ENCODE measurements around the gene BNC1.

The BNC1 gene

DNA sequence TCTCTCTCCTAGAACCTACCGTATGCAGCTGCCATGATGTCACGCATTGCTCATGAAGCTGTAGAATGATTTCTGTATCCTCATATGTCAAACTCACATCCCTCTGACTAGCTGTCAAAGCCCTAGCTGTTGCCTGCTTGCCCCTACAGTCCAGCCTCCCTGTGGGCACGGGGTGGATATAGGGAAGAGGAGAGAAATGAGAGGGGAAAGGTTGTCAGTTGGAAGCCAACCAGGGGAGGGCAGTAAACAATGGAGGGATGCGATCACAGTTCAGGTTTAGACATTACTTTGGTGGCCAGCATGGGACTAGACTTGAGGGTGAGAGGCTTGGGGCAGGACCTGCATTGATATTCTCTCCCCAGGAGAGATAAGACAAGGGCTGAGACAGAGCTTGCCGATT lies 75.1 kb downstream of the BNC1 start:
- H3K4me3 ChIP-seq (ENCODE audit: low read depth, low read length) = no peak overlapping the region
- no peak for DNase-seq (ENCODE audit: low read depth)
- TF ChIP-seq, protein P1, sequence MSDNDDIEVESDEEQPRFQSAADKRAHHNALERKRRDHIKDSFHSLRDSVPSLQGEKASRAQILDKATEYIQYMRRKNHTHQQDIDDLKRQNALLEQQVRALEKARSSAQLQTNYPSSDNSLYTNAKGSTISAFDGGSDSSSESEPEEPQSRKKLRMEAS (IDR thresholded peaks at IDR 0.05; ENCODE audit: low read depth, low read length) = no peak
- TF ChIP-seq POLR2A (IDR thresholded peaks at IDR 0.05; ENCODE audit: extremely low read depth, insufficient read length) = no peak
- TF ChIP-seq, protein P2, sequence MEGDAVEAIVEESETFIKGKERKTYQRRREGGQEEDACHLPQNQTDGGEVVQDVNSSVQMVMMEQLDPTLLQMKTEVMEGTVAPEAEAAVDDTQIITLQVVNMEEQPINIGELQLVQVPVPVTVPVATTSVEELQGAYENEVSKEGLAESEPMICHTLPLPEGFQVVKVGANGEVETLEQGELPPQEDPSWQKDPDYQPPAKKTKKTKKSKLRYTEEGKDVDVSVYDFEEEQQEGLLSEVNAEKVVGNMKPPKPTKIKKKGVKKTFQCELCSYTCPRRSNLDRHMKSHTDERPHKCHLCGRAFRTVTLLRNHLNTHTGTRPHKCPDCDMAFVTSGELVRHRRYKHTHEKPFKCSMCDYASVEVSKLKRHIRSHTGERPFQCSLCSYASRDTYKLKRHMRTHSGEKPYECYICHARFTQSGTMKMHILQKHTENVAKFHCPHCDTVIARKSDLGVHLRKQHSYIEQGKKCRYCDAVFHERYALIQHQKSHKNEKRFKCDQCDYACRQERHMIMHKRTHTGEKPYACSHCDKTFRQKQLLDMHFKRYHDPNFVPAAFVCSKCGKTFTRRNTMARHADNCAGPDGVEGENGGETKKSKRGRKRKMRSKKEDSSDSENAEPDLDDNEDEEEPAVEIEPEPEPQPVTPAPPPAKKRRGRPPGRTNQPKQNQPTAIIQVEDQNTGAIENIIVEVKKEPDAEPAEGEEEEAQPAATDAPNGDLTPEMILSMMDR (IDR thresholded peaks at IDR 0.05; ENCODE audit: low read depth, low read length) = no peak
- TF ChIP-seq MYC (IDR thresholded peaks at IDR 0.05; ENCODE audit: low read depth, low read length) = no peak

DNA sequence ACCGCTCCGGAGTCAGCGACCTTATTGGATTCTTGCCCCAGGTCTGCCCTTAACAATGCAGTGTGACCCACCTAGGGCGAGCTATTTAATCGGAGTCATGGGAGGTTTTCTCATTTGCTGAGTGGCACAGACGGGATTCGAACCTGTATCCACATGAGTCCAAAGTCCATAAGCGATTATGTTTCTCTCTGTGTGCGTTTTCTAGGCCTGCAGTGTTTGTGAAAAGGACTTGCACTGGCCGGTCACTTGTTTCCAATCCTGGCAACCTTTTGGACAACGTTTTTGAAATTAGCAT lies 76.2 kb downstream of the BNC1 start:
- no peak for DNase-seq (ENCODE audit: low read depth)
- H3K4me3 ChIP-seq (ENCODE audit: low read depth, low read length) = no peak overlapping the region
- TF ChIP-seq POLR2A (IDR thresholded peaks at IDR 0.05; ENCODE audit: extremely low read depth, insufficient read length) = no peak
- TF ChIP-seq, protein P1 (IDR thresholded peaks at IDR 0.05; ENCODE audit: low read depth, low read length) = no peak
- TF ChIP-seq, protein P2 (IDR thresholded peaks at IDR 0.05; ENCODE audit: low read depth, low read length) = no peak
- TF ChIP-seq MYC (IDR thresholded peaks at IDR 0.05; ENCODE audit: low read depth, low read length) = no peak

DNA sequence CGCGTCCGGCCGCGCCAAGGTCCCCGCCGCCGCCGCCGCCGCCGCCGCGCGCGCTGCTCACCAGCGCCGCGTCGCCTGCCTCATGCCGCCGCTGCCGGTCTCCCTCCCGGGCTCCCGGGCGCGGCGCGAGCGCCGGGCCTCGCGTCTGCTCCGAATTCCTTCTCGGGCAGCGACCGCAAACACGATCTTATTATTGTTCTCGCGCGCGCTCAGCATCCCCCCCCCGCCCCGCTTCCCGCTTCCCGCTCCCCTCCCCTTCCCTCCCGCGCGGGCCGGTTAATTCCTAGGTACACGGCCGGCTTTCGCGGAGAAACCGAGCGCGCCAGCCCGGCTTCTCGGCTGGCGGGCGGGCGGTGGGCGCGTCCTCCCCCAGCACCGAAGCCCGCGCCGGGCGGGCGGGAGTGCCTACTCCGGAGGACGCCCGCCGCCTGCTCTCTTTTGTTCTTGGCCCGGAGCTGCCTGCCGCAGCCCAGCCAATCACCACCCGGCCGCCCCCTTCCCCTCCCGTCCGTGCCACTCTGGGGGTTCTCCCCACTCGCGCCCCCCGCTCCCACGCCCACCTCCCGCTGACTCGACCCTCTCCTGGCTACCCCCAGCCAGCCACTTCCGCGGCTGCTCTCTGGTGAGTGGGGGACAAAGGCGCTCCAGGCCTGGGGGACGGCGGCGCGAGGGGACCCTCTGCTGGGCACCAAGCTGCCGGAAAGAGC lies 76.7 kb downstream of the BNC1 start, which contains the start of gene HDGFL3:
Gene HDGFL3, minus strand, starts transcription at position 164 of the 707 bp plus-strand sequence. CDS start 409 bp downstream, outside the sequence.
- peak; percentile 24 for DNase-seq (ENCODE audit: low read depth)
- TF ChIP-seq, protein P1 (IDR thresholded peaks at IDR 0.05; ENCODE audit: low read depth, low read length) = no peak
- TF ChIP-seq, protein P2 (IDR thresholded peaks at IDR 0.05; ENCODE audit: low read depth, low read length) = no peak
- TF ChIP-seq MYC (IDR thresholded peaks at IDR 0.05; ENCODE audit: low read depth, low read length) (no peak), POLR2A (IDR thresholded peaks at IDR 0.05; ENCODE audit: extremely low read depth, insufficient read length) (no peak)
- no peak within 1 kb of the TSS for H3K4me3 ChIP-seq (ENCODE audit: low read depth, low read length)

DNA sequence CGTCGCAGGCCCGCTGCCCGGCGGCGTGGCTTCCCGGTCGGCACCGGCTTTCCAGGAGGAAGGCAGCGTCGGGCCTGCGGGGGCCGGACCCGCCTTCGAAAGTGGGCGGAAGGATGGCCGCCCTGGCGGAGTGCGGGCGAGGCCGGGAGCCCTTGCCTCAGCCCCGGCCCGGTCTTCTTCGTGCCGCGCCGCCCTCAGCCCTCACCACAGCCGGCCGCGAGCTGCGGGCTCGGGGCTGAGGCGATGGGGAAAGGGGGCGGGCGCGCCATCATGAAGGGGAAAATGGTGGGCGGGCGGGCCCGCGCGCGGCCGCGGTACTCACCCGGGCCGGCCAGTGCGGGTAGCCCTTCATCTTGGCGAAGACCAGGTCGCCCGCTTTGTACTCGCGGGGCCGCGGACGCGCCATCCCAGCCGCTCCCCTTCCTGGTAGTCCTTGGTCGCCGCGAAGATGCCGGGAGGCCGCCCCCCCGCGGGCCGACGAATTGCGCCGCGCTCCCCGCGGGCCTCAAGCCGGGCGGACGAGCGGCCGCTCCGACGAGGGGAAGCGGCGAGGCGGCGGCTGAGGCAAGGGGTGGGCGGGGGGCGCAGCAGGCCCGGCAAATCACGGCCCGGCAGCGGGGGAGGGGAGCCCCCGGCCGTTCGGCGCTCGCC lies 77.3 kb downstream of the BNC1 start:
- TF ChIP-seq, protein P2 (IDR thresholded peaks at IDR 0.05; ENCODE audit: low read depth, low read length) = no peak
- TF ChIP-seq POLR2A (IDR thresholded peaks at IDR 0.05; ENCODE audit: extremely low read depth, insufficient read length) (no peak), MYC (IDR thresholded peaks at IDR 0.05; ENCODE audit: low read depth, low read length) (no peak)
- TF ChIP-seq, protein P1 (IDR thresholded peaks at IDR 0.05; ENCODE audit: low read depth, low read length) = no peak
- no peak for DNase-seq (ENCODE audit: low read depth)
- H3K4me3 ChIP-seq (ENCODE audit: low read depth, low read length) = no peak overlapping the region

DNA sequence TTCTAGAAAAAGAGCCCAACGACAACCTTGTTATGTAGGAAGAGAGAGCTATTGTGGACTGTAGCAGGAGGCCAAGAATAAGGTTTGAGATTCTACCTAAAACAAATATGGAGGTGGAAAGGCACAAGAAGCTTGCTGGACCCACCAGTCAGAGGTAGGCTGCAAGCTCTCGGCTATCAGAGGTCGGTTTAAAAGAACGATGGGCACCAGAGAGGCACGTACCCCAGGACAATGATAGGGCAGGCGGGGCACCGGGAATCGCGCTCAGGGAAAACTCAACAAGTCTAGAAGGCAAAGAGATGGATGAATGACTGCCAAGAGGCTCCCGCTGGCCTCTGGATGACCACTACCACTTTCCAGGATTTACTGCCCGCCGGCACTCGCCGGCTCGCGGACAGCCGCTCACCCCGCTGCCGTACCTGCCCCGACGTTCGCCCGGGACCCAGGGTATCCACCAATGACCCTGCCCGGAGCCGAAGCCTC lies 77.9 kb downstream of the BNC1 start:
- TF ChIP-seq MYC (IDR thresholded peaks at IDR 0.05; ENCODE audit: low read depth, low read length) = no peak
- TF ChIP-seq, protein P2 (IDR thresholded peaks at IDR 0.05; ENCODE audit: low read depth, low read length) = no peak
- no peak for DNase-seq (ENCODE audit: low read depth)
- H3K4me3 ChIP-seq (ENCODE audit: low read depth, low read length) = no peak overlapping the region

Data from NB4 (cell line).